Body of pancreas (tissue), 4 donors: Measurements from ENCODE around the gene APRT. TPM values are rescaled to one million over a fixed set of nuclear protein-coding genes. Genes with fewer than 3 reads are reported as not detected.
"Not testable (repeated sequence)": the region's sequence is repeated elsewhere in the genome, so short reads cannot be mapped to it uniquely, and the experiment has no call there.

Experiments
- ATAC-seq: fragments of 150-250 bp; one replicate; pipeline ENCODE4 v1.9.1; 2016
- DNase-seq, 4 donors: peaks; one replicate each; pipeline ENCODE4 v3.0.0-alpha.2; 2019
- H3K27ac ChIP-seq, 4 donors: fragments of 200-600 bp; sonication (generic); 1 replicate in 3 of 4; 2 replicates in 1 of 4; pipeline versions ENCODE4 v1.5.1 to v1.6.1; 2016 to 2019; ENCODE audit warnings: mild to moderate bottlenecking in 1 of 4, mixed read lengths in 1 of 4, moderate library complexity in 1 of 4
- H3K27me3 ChIP-seq, 2 donors: fragments of 200-600 bp; sonication (generic); one replicate each; pipeline ENCODE4 v1.6.0; 2016; ENCODE audit warnings: mild to moderate bottlenecking in 1 of 2
- H3K36me3 ChIP-seq, 2 donors: fragments of 200-600 bp; sonication (generic); replicated peaks in 1 of 2; 2 replicates each; pipeline ENCODE4 v1.5.1; 2016; ENCODE audit warnings: low read depth in 2 of 2; ENCODE audit not compliant: insufficient read depth in 1 of 2
- H3K4me1 ChIP-seq: fragments of 200-600 bp; sonication (generic); one replicate; pipeline ENCODE4 v1.6.0; 2016
- H3K4me3 ChIP-seq, 2 donors: fragments of 200-600 bp; sonication (generic); 1 replicate in 1 of 2; 2 replicates in 1 of 2; pipeline ENCODE4 v1.5.1; 2016 to 2019
- H3K9me3 ChIP-seq, 3 donors: fragments of 200-600 bp; sonication (generic); 1 replicate in 2 of 3; 2 replicates in 1 of 3; pipeline ENCODE4 v1.5.1; 2016
- POLR2A ChIP-seq, 3 donors: fragments of 450-650 bp; IDR thresholded peaks; one replicate each; pipeline ENCODE4 v1.6.1; 2016; ENCODE audit warnings: antibody characterized with exemption in 3 of 3, mild to moderate bottlenecking in 2 of 3
- WGBS, 2 donors: methylation state at CpG; one replicate each; pipeline ENCODE4 v1.1.5; 2017; 5-methylcytosine and 5-hydroxymethylcytosine counted together
- intact Hi-C: fragments of 100-400 bp; cut with DNase I; formaldehyde crosslinking; loops from one replicate; pipeline ENCODE4 v1.15.1; 2023
- total RNA-seq, 2 donors: library from RNA; depleted of rRNA; stranded (reverse); fragments of >200 nt; gene quantifications; one replicate each; pipeline ENCODE4 v1.1.0, GENCODE V29; 2016
- TF ChIP-seq, protein P1 (sequence below), 7 experiments: fragments of 450-650 bp in 4 of 7; fragments of 200-600 bp in 3 of 7; sonication (generic) in 3 of 7; IDR thresholded peaks; one replicate each; pipeline ENCODE4 v1.5.1; 2016 to 2019; ENCODE audit warnings: antibody characterized with exemption in 7 of 7

Gene APRT
- total RNA-seq, 2 donors from 2014 or later: 95.9 to 104 TPM

DNA sequence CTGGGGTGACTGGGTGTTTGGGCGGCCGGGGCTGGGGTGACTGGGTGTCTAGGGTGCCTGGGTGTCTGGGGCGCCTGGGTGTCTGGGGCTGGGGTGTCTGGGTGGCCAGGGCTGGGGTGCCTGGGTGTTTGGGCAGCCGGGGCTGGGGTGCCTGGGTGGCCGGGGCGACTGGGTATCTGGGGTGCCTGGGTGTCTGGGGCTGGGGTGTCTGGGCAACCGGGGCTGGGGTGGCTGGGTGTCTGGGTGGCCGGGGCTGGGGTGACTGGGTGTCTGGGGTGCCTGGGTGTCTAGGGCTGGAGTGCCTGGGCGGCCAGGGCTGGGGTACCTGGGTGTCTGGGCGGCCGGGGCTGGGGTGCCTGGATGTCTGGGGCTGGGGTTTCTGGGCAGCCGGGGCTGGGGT lies 13.4 kb upstream of the APRT start:
- Histone ChIP-seq H3K4me3 (no peak overlapping the region), H3K36me3 (peaks cover 0 to 4% of the 10 kb centered on the region in 2 donors), H3K4me1 (no peaks in the 10 kb centered on the region), H3K9me3 (no peaks in the 10 kb centered on the region), H3K27me3 (no peaks in the 10 kb centered on the region), H3K27ac (no peak overlapping the region)
- no peak for TF ChIP-seq POLR2A (IDR thresholded peaks at IDR 0.05)
- TF ChIP-seq, protein P1, sequence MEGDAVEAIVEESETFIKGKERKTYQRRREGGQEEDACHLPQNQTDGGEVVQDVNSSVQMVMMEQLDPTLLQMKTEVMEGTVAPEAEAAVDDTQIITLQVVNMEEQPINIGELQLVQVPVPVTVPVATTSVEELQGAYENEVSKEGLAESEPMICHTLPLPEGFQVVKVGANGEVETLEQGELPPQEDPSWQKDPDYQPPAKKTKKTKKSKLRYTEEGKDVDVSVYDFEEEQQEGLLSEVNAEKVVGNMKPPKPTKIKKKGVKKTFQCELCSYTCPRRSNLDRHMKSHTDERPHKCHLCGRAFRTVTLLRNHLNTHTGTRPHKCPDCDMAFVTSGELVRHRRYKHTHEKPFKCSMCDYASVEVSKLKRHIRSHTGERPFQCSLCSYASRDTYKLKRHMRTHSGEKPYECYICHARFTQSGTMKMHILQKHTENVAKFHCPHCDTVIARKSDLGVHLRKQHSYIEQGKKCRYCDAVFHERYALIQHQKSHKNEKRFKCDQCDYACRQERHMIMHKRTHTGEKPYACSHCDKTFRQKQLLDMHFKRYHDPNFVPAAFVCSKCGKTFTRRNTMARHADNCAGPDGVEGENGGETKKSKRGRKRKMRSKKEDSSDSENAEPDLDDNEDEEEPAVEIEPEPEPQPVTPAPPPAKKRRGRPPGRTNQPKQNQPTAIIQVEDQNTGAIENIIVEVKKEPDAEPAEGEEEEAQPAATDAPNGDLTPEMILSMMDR (IDR thresholded peaks at IDR 0.05): no peak
- intact Hi-C loops: no loop called here
- WGBS, 2 donors: 85 to 92% methylated on average over 7 to 12 of the region's 12 CpGs
- ATAC-seq (no peak), DNase-seq (no peak)

DNA sequence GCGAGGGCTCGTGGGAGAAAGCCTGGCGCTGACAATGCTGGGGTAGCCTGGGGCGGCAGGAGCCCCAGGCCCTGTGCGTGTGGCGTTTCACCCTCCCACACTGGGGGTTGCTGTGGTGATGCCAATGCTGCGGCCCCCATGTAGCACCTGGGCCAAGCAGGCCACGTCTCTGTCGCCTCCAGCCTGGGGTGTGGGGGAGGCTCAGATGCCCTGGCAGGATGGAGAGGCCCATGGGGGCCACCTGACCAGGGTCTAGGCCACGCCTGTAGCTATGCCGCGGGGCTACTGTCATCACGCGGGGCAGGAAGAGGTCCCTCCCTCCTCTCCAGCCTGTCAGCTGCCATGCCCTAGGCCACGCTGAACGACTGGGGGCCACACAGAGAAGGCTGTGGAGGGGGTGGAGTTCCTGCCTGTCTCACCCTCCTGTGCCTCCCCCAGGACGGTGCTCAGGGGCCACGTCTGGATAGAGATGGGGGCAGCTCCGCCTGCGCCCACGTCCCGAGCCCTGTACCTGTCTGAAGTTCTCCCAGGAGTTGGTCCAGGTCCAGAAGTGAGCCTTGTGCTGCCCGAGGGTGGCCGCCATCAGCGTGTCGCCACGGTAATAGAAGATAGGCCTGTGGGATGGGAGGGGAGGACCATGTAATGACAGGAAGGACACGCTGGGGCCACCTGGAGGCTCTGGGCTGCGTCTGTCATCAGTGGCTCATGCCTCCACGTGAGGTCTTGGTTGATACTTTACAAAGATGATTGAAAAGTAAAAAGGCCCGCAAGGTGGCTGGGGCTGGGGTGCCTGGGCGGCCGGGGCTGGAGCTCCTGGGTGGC lies 12.7 kb upstream of the APRT start:
- no peak for DNase-seq

DNA sequence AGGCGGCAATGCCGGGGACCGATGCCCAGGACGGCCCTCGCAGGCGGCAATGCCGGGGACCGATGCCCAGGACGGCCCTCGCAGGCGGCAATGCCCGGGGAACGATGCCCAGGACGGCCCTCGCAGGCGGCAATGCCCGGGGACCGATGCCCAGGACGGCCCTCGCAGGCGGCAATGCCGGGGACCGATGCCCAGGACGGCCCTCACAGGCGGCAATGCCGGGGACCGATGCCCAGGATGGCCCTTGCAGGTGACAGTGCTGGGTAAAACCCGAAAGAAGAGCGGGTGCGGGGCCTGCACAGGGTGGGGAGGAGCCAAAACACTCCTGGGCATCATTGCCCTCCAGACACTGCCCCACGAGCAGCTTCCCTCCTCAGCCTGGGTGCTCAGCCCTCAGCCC lies 11.9 kb upstream of the APRT start:
- H3K27me3 ChIP-seq, H3K9me3 ChIP-seq, H3K4me1 ChIP-seq, DNase-seq, H3K36me3 ChIP-seq, ATAC-seq, H3K27ac ChIP-seq, intact Hi-C loops, H3K4me3 ChIP-seq: not testable (repeated sequence)
- WGBS, 2 donors: 89 to 97% methylated on average over 1 to 16 of the region's 31 CpGs

More for the DNA sequence above, 12.7 kb upstream of the APRT start:
- H3K27me3 ChIP-seq: no peaks in the 10 kb centered on the region
- no peak overlapping the region for H3K27ac ChIP-seq
- no peak overlapping the region for H3K4me3 ChIP-seq
- ATAC-seq: no peak
- TF ChIP-seq POLR2A (IDR thresholded peaks at IDR 0.05): no peak
- H3K4me1 ChIP-seq: no peaks in the 10 kb centered on the region
- H3K36me3 ChIP-seq: peaks cover 0 to 4% of the 10 kb centered on the region in 2 donors
- WGBS, 2 donors: 87% methylated on average over 20 to 33 of the region's 33 CpGs
- H3K9me3 ChIP-seq: no peaks in the 10 kb centered on the region
- intact Hi-C loops: no loop called here

DNA sequence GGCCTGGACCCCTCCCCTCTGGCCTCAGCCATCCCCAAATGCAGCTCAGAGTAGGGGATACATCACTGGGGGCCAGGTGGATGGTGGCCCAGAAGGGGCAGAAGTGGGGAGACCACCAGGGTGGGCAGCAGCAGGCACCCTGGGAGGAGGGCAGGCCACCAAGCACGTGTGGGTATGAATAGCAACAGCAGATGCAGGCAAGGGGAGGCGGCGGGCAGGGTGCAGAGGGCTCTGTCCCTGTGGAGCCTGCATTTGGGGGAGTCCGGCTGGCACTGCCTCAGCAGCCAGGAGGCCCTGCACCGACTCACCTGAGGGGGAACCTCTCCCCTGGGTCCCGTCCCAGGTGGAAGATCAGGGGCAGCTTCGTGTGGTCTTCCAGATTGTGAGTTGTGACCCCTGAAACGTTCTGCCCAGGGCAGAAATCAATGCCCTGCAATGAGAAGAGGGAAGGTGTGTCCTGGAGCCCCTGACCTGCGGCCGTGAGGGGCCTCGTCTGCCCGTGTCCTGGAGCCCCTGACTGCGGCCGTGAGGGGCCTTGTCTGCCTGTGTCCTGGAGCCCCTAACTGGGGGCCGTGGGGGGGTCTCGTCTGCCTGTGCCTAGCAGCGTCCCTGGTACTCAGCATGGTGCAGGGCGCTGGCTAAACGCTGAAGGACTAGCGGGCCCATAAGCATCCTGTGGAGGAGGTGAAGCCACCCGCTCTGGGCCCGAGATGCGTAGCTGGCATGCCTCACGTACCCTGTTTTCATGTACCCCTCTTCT lies 10.7 kb upstream of the APRT start:
- Histone ChIP-seq H3K36me3 (peaks cover 0 to 4% of the 10 kb centered on the region in 2 donors), H3K4me3 (no peak overlapping the region), H3K27ac (no peak overlapping the region), H3K27me3 (no peaks in the 10 kb centered on the region), H3K4me1 (no peaks in the 10 kb centered on the region), H3K9me3 (no peaks in the 10 kb centered on the region)
- no peak for TF ChIP-seq POLR2A (IDR thresholded peaks at IDR 0.05)
- TF ChIP-seq, protein P1 (IDR thresholded peaks at IDR 0.05): no peak
- intact Hi-C loops: no loop called here
- ATAC-seq (no peak), DNase-seq (no peak)
- WGBS, 2 donors: 90 to 95% methylated on average over 10 to 24 of the region's 24 CpGs

DNA sequence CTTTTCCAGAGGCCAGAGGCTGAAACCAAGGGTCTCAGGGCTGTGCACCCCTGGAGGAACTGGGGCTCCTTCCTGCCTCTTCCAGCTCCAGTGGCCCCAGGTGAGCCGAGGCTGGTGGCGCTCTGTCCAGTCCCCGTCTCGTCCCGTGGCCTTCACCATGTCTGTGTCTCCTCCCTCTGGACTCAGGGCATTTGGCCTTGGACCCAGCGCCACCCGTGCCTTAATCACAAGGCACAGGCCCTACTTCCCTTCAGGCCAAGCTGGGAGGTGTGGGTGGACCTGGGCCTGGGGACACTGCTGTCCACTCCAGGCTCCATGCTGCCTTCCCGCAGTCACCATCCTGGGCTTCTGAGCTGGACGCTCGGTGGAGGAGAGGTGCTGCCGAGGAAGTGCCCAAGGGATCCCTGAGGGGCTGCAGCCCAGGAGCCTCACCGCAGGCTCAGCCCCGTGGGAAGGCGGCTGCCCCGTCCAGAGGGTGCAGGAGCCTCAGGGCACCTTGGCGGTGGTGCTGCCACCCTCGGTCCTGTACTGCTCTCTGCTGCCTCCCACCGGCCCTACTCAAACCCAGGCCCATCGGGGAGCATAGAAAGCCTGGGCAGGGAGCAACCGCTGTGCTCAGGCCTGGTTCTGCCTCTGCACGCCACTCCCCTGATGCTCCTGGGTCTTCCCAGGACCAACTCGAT lies 9.6 kb upstream of the APRT start:
- no peak for ATAC-seq
- peaks cover 0 to 4% of the 10 kb centered on the region in 2 donors for H3K36me3 ChIP-seq
- no peaks in the 10 kb centered on the region for H3K9me3 ChIP-seq
- no peak overlapping the region for H3K4me3 ChIP-seq
- H3K27ac ChIP-seq: no peak overlapping the region
- 82 to 91% methylated on average over 14 to 22 of the region's 22 CpGs for WGBS, 2 donors
- DNase-seq: no peak
- TF ChIP-seq POLR2A (IDR thresholded peaks at IDR 0.05): no peak
- TF ChIP-seq, protein P1 (IDR thresholded peaks at IDR 0.05): no peak
- no peaks in the 10 kb centered on the region for H3K4me1 ChIP-seq
- intact Hi-C loops: no loop called here
- no peaks in the 10 kb centered on the region for H3K27me3 ChIP-seq
